ENCODE results near the gene GABRD.

GRCh38 chr1:2030076-2030871 is 11.1 kb downstream of the GABRD start:
- TF ChIP-seq CTCF (IDR thresholded peaks at IDR 0.05) (no peak), POLR2A (IDR thresholded peaks at IDR 0.05) (no peak), POLR2AphosphoS5 (IDR thresholded peaks at IDR 0.05; ENCODE audit: insufficient read depth in 1 of 2, low read depth in 1 of 2) (no peak)

All from vagina (tissue), 2 donors.